HEK293T (cell line): ENCODE measurements around the gene LRP1B.

Source experiments
- BHLHE40 ChIP-seq: fragments of 450-650 bp; IDR thresholded peaks from 2 replicates; pipeline ENCODE4 v1.6.1; 2016; ENCODE audit warnings: mild to moderate bottlenecking, moderate library complexity, borderline replicate concordance
- FOXK2 ChIP-seq: fragments of 450-650 bp; IDR thresholded peaks from 2 replicates; pipeline ENCODE4 v1.6.1; 2016; ENCODE audit warnings: mild to moderate bottlenecking
- FOXM1 ChIP-seq: fragments of 450-650 bp; IDR thresholded peaks from 2 replicates; pipeline ENCODE4 v1.6.1; 2017; ENCODE audit warnings: mild to moderate bottlenecking, borderline replicate concordance
- HDGF ChIP-seq: fragments of 450-650 bp; IDR thresholded peaks from 2 replicates; pipeline ENCODE4 v1.6.1; 2017; ENCODE audit warnings: antibody characterized with exemption, borderline replicate concordance
- LEF1 ChIP-seq: fragments of 450-650 bp; IDR thresholded peaks from 2 replicates; pipeline ENCODE4 v1.6.1; 2017; ENCODE audit warnings: mild to moderate bottlenecking, borderline replicate concordance
- NFRKB ChIP-seq: fragments of 450-650 bp; IDR thresholded peaks from 2 replicates; pipeline ENCODE4 v1.6.1; 2016; ENCODE audit warnings: mild to moderate bottlenecking, moderate library complexity
- SP1 ChIP-seq: fragments of 450-650 bp; IDR thresholded peaks from 2 replicates; pipeline ENCODE4 v1.6.1; 2017
- SUZ12 ChIP-seq: fragments of 450-650 bp; IDR thresholded peaks from 2 replicates; pipeline ENCODE4 v1.6.1; 2016; ENCODE audit warnings: mild to moderate bottlenecking
- ZNF384 ChIP-seq: fragments of 450-650 bp; IDR thresholded peaks from 2 replicates; pipeline ENCODE4 v1.6.1; 2016

GRCh38 chr2:141959941-141960340, 170.9 kb downstream of the LRP1B start:
- no peak for TF ChIP-seq SUZ12
- TF ChIP-seq ZNF384 = no peak
- no peak for TF ChIP-seq BHLHE40
- TF ChIP-seq FOXK2 = no peak
- no peak for TF ChIP-seq NFRKB
- TF ChIP-seq HDGF = no peak
- TF ChIP-seq SP1 = no peak
- TF ChIP-seq FOXM1 = no peak
- TF ChIP-seq LEF1 = no peak
